ENCODE results near the gene BORA.

- TF ChIP-seq POLR2A (IDR thresholded peaks at IDR 0.05) (no peak), CTCF (IDR thresholded peaks at IDR 0.05) (no peak), EP300 (IDR thresholded peaks at IDR 0.05) (no peak)
These were observed 41.0 kb upstream of the BORA start for GRCh38 chr13:72686766-72687165.

Data from ovary (tissue), 3 donors.